AG04449 (cell line): ENCODE data around the gene ZKSCAN4.
A peak's percentile ranks its signal among the peaks of the same experiment; 100 is the strongest.

Experiments
- CTCF ChIA-PET: fragments of 350-600 bp; formaldehyde crosslinking; extraction: SDS; loops from one replicate; lab custom pipeline; 2021; ENCODE audit warnings: antibody characterized with exemption; lab: Yijun Ruan, JAX
- POLR2A ChIA-PET: fragments of 400-600, 350-600 bp; formaldehyde crosslinking; extraction: SDS; loops from one replicate; lab custom pipeline; 2020; ENCODE audit warnings: antibody characterized with exemption, inconsistent platforms; lab: Yijun Ruan, JAX
- DNase-seq: peaks from one replicate; pipeline ENCODE4 v3.0.0-alpha.2; 2010; ENCODE audit warnings: low read depth, low spot score
- H3K4me3 ChIP-seq: 2 replicates; pipeline ENCODE4 v1.5.1; 2011; ENCODE audit warnings: low read depth, mild to moderate bottlenecking, control low read depth, low read length
- CTCF ChIP-seq: IDR thresholded peaks from one replicate; pipeline ENCODE4 v1.5.1; 2011; ENCODE audit warnings: mild to moderate bottlenecking, moderate library complexity, low read length, control low read depth, inconsistent platforms; ENCODE audit not compliant: insufficient read depth; ENCODE audit errors: missing control alignments

The ZKSCAN4 gene

GRCh38 chr6:28232785-28233184, 19.3 kb downstream of the ZKSCAN4 start:
- ChIA-PET CTCF (interaction anchor here (1.9 kb wide), 1 partner anchor 20 kb away, joined by 4 read pairs; no protein-coding TSS in a partner anchor), POLR2A (no interaction called here)
- TF ChIP-seq CTCF, result no peak
- no peak for DNase-seq
- no peak overlapping the region for H3K4me3 ChIP-seq

- TF ChIP-seq CTCF, result no peak
- DNase-seq, result no peak
- ChIA-PET POLR2A (interaction anchor here (0.8 to 1.1 kb wide), 2 partner anchors 129 to 1067 kb away, joined by 3 read pairs; no protein-coding TSS in a partner anchor), CTCF (interaction anchor here (1.3 kb wide), 1 partner anchor 129 kb away, joined by 3 read pairs; no protein-coding TSS in a partner anchor)
- H3K4me3 ChIP-seq, result no peak overlapping the region
Measured at GRCh38 chr6:28226460-28226859, 25.6 kb downstream of the ZKSCAN4 start.

GRCh38 chr6:28225056-28225834, 26.8 kb downstream of the ZKSCAN4 start, which contains the start of gene ZSCAN9:
TSS of gene ZSCAN9 (plus strand) at chr6:28225275. CDS start at chr6:28227085, 1,810 bp downstream.
- ChIA-PET CTCF (no interaction called here), POLR2A (no interaction called here)
- peak; percentile 21 for DNase-seq
- H3K4me3 ChIP-seq, result peak within 1 kb of the TSS; percentile 82
- TF ChIP-seq CTCF, result no peak

GRCh38 chr6:28224131-28225055, 27.7 kb downstream of the ZKSCAN4 start:
- ChIA-PET CTCF (no interaction called here), POLR2A (no interaction called here)
- DNase-seq, result no peak
- peak overlapping the region; percentile 82 for H3K4me3 ChIP-seq
- no peak for TF ChIP-seq CTCF

- H3K4me3 ChIP-seq, result no peak overlapping the region
- no peak for TF ChIP-seq CTCF
- ChIA-PET CTCF (interaction anchor here (0.8 kb wide), 1 partner anchor 32 kb away, joined by 3 read pairs; the partner anchor contains the start of gene ZKSCAN4), POLR2A (no interaction called here)
- DNase-seq, result no peak
Measured at GRCh38 chr6:28220257-28221133, 31.6 kb downstream of the ZKSCAN4 start.
